Measurements from ENCODE around the gene PKDREJ.
"Not testable (repeated sequence)": the region's sequence is repeated elsewhere in the genome, so short reads cannot be mapped to it uniquely, and the experiment has no call there.

PKDREJ gene

DNA sequence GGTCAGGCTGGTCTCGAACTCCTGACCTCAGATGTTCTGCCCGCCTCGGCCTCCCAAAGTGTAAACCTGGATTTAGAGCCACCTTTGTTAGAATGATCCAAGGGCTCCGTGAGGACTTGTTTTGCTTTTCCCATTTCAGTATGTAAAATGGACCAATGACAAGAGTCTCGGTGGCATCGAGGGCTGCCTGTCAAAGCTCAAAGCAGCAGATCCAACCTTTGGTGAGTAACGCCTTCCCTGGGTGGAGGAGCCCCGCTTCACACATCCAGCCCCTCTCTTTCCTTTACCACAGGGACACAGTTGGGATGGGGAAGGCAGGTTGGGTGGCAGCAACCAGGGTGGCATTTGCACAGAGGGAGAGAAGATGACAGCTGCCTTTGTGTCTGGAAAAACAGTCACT is 9.1 kb upstream of the PKDREJ start:
- no peak overlapping the region for H3K4me3 ChIP-seq (ENCODE audit: low read depth, low read length)

GRCh38 chr22:46269564-46269963 is 6.4 kb upstream of the PKDREJ start:
- TF ChIP-seq CTCF (IDR thresholded peaks at IDR 0.05; ENCODE audit: borderline replicate concordance, insufficient read depth, low read depth, low read length), result no peak
- no peak overlapping the region for H3K4me3 ChIP-seq (ENCODE audit: low read depth, low read length)

More for the DNA sequence above, 9.1 kb upstream of the PKDREJ start:
- TF ChIP-seq CTCF (IDR thresholded peaks at IDR 0.05; ENCODE audit: borderline replicate concordance, insufficient read depth, low read depth, low read length), result no peak

DNA sequence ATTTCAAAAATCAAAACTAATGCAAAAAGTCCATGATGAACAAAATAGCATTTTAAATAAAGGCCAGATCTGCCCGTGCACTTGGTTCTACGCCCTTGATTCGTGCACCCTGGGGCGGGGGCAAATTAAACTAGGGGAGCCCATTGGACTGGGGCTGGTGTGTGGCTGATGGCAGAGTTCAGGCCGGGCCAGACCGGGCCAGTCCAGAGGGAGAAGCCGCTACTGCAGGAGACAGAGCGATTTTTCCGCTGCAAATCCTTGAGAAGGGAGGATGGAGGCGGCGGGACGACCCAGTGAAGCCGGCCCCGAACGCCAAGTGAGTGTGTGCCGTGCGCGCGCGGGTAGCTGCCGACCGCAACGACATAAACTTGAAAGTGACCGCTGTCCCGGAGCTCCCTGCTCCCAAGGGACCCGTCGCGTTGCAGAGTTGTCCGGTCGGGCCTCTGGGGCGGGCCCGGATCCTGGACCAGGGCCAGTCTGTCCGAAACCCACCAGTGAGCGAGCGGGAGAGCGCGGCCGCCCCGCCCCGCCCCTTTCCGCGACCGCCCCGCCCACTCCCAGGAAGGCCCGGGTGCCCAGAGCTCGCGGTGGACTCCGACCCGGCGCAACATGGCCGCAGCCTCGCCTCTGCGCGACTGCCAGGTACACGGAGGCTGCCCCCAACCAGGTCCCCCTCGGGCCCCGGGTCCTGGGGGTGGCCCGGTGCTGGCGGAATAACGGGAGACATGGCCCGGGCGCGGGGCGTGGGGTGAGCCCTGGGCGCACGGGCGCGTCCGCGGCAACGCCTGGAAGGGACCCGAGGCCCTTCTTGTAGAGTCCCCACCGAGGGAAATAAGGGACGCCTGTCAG is 4.5 kb upstream of the PKDREJ start, which contains the start of gene TTC38:
Gene TTC38 (plus strand): TSS at position 578 of the 849 bp plus-strand sequence. CDS start 32 bp downstream, at position 610.
- peak within 1 kb of the TSS; percentile 79 for H3K4me3 ChIP-seq (ENCODE audit: low read depth, low read length)
- TF ChIP-seq CTCF (IDR thresholded peaks at IDR 0.05; ENCODE audit: borderline replicate concordance, insufficient read depth, low read depth, low read length), result no peak

DNA sequence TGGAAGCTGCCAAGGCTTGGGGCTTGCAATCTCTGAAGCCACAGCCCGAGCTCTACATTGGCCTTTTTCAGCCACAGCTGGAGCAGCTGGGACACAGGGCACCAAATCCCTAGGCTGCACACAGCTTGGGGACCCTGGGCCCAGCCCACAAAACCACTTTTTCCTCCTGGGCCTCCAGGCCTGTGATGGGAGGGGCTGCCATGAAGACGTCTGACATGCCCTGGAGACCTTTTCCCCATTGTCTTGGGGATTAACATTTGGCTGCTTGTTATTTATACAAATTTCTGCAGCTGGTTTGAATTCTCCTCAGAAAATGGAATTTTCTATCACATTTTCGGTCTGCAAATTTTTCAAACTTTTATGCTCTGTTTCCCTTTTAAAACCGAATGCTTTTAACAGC is 2.5 kb upstream of the PKDREJ start:
- H3K4me3 ChIP-seq (ENCODE audit: low read depth, low read length), result not testable (repeated sequence)

GRCh38 chr22:46264520-46264919 is 1.4 kb upstream of the PKDREJ start:
- not testable (repeated sequence) for H3K4me3 ChIP-seq (ENCODE audit: low read depth, low read length)

DNA sequence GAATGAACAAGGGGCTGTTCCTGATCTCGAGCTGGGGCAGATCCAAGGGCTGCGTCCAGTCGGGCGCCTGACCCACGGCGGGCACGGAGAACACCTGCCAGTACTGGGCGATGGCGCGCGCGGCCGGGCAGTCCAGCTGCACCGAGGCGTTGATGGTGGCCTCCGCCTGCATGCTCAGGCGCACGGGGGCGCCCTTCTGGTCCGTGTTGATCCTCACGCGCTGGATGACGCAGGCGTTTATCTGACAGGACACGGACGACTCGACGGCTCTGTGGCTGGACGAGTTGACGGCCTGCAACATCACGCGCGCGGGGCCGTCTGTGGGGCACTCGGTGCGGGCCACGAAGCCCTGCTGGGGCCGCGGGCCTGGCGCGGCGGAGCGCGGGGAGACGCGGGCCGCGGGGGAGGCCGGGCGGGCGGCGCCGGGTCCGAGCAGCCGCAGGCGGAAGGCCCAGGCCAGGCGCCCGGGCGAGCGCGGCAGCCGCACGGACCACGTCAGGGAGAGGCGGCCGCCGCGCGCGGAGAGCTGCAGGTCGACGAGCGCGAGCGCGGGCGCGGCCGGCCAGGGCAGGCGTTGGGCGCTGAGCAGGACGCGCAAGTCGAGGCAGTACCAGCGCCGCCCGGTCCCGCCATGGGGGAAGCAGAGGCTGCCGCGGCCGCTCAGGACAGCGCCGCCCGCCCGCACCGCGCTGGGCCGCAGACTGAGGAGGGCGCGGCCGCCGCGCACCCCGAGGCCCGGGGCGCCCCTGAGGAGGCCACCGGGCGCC is 511 bp downstream of the PKDREJ start:
- no peak for TF ChIP-seq CTCF (IDR thresholded peaks at IDR 0.05; ENCODE audit: borderline replicate concordance, insufficient read depth, low read depth, low read length)
- no peak overlapping the region for H3K4me3 ChIP-seq (ENCODE audit: low read depth, low read length)

DNA sequence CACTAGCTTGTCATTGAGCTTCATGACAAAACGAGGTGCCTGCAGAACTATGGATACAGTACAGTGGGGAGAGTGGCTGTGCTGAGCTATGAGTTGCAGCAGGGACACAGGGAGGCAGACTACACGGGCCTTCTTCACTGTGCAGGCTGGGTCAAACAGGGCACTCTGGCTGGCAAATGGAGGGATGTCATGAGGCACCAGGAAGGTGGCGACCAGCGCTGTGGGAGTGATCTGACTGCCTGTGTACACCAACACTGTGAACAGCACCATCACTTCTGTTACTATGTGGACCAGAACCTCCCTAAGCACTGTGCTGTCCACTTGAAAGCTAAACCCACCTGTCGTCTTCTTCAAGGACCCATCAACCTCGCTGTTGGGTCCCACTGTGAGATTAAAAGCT is 3.1 kb downstream of the PKDREJ start:
- TF ChIP-seq CTCF (IDR thresholded peaks at IDR 0.05; ENCODE audit: borderline replicate concordance, insufficient read depth, low read depth, low read length), result no peak
- no peak overlapping the region for H3K4me3 ChIP-seq (ENCODE audit: low read depth, low read length)

DNA sequence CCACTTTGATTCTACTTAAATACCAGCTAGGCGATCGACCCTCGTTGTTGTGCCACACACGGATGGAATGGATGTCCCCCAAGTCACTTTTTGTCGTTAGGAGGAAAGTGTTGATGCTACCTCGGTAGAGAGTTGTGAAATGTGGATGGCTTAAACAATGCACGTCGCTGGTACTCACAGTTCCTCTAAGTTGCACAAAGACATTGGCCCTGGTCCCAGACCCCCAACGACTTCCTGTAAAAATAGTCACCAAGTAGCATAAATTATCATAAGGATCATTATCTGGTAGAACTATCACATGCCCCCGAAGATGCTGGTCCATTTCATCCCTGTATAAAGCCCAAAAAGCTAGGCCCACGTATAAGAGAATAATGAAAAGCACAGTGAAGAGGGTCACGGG is 3.8 kb downstream of the PKDREJ start:
- H3K4me3 ChIP-seq (ENCODE audit: low read depth, low read length), result no peak overlapping the region
- TF ChIP-seq CTCF (IDR thresholded peaks at IDR 0.05; ENCODE audit: borderline replicate concordance, insufficient read depth, low read depth, low read length), result no peak
